Sigmoid colon (tissue), 7 donors: ENCODE measurements around the gene ATG7. TPM values are rescaled to one million over a fixed set of nuclear protein-coding genes. Genes with fewer than 3 reads are reported as not detected.
A peak's percentile ranks its signal among the peaks of the same experiment; 100 is the strongest.
"Not testable (repeated sequence)": the region's sequence is repeated elsewhere in the genome, so short reads cannot be mapped to it uniquely, and the experiment has no call there.

Source experiments
- DNase-seq: peaks from one replicate; pipeline ENCODE4 v3.0.0-alpha.2; 2019
- H3K27ac ChIP-seq, 4 donors: fragments of 200-600 bp; sonication (generic); one replicate each; pipeline ENCODE4 v1.5.1; 2016 to 2019; ENCODE audit warnings: mild to moderate bottlenecking in 1 of 4
- H3K27me3 ChIP-seq, 3 donors: fragments of 200-600 bp; sonication (generic); one replicate each; pipeline ENCODE4 v1.5.1; 2019; ENCODE audit warnings: mild to moderate bottlenecking in 1 of 3
- H3K36me3 ChIP-seq, 4 donors: fragments of 200-600 bp; sonication (generic); one replicate each; pipeline ENCODE4 v1.5.1; 2016 to 2019
- H3K4me1 ChIP-seq, 4 donors: fragments of 200-600 bp; sonication (generic); one replicate each; pipeline ENCODE4 v1.5.1; 2017 to 2019
- H3K4me3 ChIP-seq, 4 donors: fragments of 200-600 bp; sonication (generic); one replicate each; pipeline ENCODE4 v1.5.1; 2017 to 2019; ENCODE audit warnings: mild to moderate bottlenecking in 2 of 4, moderate library complexity in 1 of 4
- H3K9me3 ChIP-seq, 4 donors: fragments of 200-600 bp in 3 of 4; sonication (generic) in 3 of 4; one replicate each; pipeline versions ENCODE4 v1.5.1 to v1.6.1; 2013 to 2019
- CTCF ChIP-seq, 4 experiments: fragments of 450-650 bp in 3 of 4; fragments of 200-600 bp in 1 of 4; IDR thresholded peaks; one replicate each; pipeline ENCODE4 v1.5.1; 2016 to 2019; ENCODE audit warnings: antibody characterized with exemption in 4 of 4, mild to moderate bottlenecking in 3 of 4, moderate library complexity in 2 of 4
- EP300 ChIP-seq, 4 donors: sonication (generic); formaldehyde crosslinking; IDR thresholded peaks; one replicate each; pipeline ENCODE4 v1.6.1; 2017; ENCODE audit warnings: antibody characterized with exemption in 4 of 4
- POLR2A ChIP-seq, 2 donors: fragments of 450-650 bp; IDR thresholded peaks; one replicate each; pipeline ENCODE4 v1.6.1; 2016; ENCODE audit warnings: antibody characterized with exemption in 2 of 2, mild to moderate bottlenecking in 2 of 2, moderate library complexity in 2 of 2
- POLR2AphosphoS5 ChIP-seq, 4 donors: sonication (generic); formaldehyde crosslinking; IDR thresholded peaks; one replicate each; pipeline ENCODE4 v1.6.1; 2017; ENCODE audit warnings: antibody characterized with exemption in 4 of 4
- WGBS, 2 donors: extraction: QIAGEN DNeasy Blood & Tissue Kit; methylation state at CpG; one replicate each; pipeline ENCODE4 v1.1.7; 2013; 5-methylcytosine and 5-hydroxymethylcytosine counted together
- intact Hi-C: fragments of 100-400 bp; cut with DNase I; formaldehyde crosslinking; loops from one replicate; pipeline ENCODE4 v1.15.1; 2023
- polyA plus RNA-seq, 3 donors: library from polyadenylated mRNA; stranded (reverse); fragments of 200-250 nt; gene quantifications; one replicate each; pipeline ENCODE4 v1.2.3, GENCODE V29; 2013
- total RNA-seq, 4 donors: library from RNA; depleted of rRNA; stranded (reverse); fragments of >200 nt; gene quantifications; one replicate each; pipeline ENCODE4 v1.1.0, GENCODE V29; 2016
- donor health status: healthy with polysubstance abuse.
- donor health status: Bipolar disorder and iron deficiency.
- donor health status: healthy.

ATG7 gene
- total and polyA plus RNA-seq, 7 donors = 12.5 to 62.9 (median 34.8) TPM

GRCh38 chr3:11434563-11435096 lies 162.4 kb downstream of the ATG7 start:
- H3K36me3 ChIP-seq = no peaks in the 10 kb centered on the region
- no peaks in the 10 kb centered on the region for H3K9me3 ChIP-seq
- intact Hi-C loops = no loop called here
- 71 to 90% methylated on average over 6 of the region's 6 CpGs for WGBS, 2 donors
- no peak for DNase-seq
- H3K4me1 ChIP-seq = peaks cover 0 to 10% (median 7%) of the 10 kb centered on the region in 4 donors
- no peak for TF ChIP-seq CTCF (IDR thresholded peaks at IDR 0.05)
- no peak for TF ChIP-seq EP300 (IDR thresholded peaks at IDR 0.05)
- no peak for TF ChIP-seq POLR2AphosphoS5 (IDR thresholded peaks at IDR 0.05)
- no peak for TF ChIP-seq POLR2A (IDR thresholded peaks at IDR 0.05)
- H3K27ac ChIP-seq = peak overlapping the region; percentile 45 to 61 (median 54)
- no peaks in the 10 kb centered on the region for H3K27me3 ChIP-seq
- no peak overlapping the region for H3K4me3 ChIP-seq

GRCh38 chr3:11435440-11436165 lies 163.4 kb downstream of the ATG7 start:
- no peaks in the 10 kb centered on the region for H3K36me3 ChIP-seq
- intact Hi-C loops = no loop called here
- H3K27ac ChIP-seq = no peak overlapping the region

GRCh38 chr3:11436775-11437174 lies 164.6 kb downstream of the ATG7 start:
- Histone ChIP-seq H3K27me3 (no peaks in the 10 kb centered on the region), H3K36me3 (no peaks in the 10 kb centered on the region), H3K9me3 (no peaks in the 10 kb centered on the region), H3K27ac (no peak overlapping the region), H3K4me1 (peaks cover 0 to 10% (median 7%) of the 10 kb centered on the region in 4 donors), H3K4me3 (no peak overlapping the region)
- intact Hi-C loops = no loop called here
- no peak for DNase-seq
- 90 to 91% methylated on average over 2 of the region's 2 CpGs for WGBS, 2 donors
- TF ChIP-seq CTCF (IDR thresholded peaks at IDR 0.05) (no peak), EP300 (IDR thresholded peaks at IDR 0.05) (no peak), POLR2AphosphoS5 (IDR thresholded peaks at IDR 0.05) (no peak), POLR2A (IDR thresholded peaks at IDR 0.05) (no peak)

More at GRCh38 chr3:11435440-11436165, 163.4 kb downstream of the ATG7 start:
- no peaks in the 10 kb centered on the region for H3K9me3 ChIP-seq
- no peak overlapping the region for H3K4me3 ChIP-seq
- WGBS, 2 donors = 93 to 95% methylated on average over 7 of the region's 7 CpGs
- no peaks in the 10 kb centered on the region for H3K27me3 ChIP-seq
- DNase-seq = no peak
- TF ChIP-seq EP300 (IDR thresholded peaks at IDR 0.05) (no peak), POLR2A (IDR thresholded peaks at IDR 0.05) (no peak), POLR2AphosphoS5 (IDR thresholded peaks at IDR 0.05) (no peak), CTCF (IDR thresholded peaks at IDR 0.05) (no peak)
- peaks cover 0 to 10% (median 7%) of the 10 kb centered on the region in 4 donors for H3K4me1 ChIP-seq

GRCh38 chr3:11437506-11437905 lies 165.3 kb downstream of the ATG7 start:
- DNase-seq = no peak
- WGBS, 2 donors = 96 to 97% methylated on average over 6 of the region's 6 CpGs
- TF ChIP-seq EP300 (IDR thresholded peaks at IDR 0.05) = no peak
- H3K36me3 ChIP-seq = no peaks in the 10 kb centered on the region
- no peak overlapping the region for H3K27ac ChIP-seq
- H3K27me3 ChIP-seq = no peaks in the 10 kb centered on the region
- H3K9me3 ChIP-seq = no peaks in the 10 kb centered on the region
- intact Hi-C loops = no loop called here
- no peak overlapping the region for H3K4me3 ChIP-seq
- peaks cover 0 to 10% (median 7%) of the 10 kb centered on the region in 4 donors for H3K4me1 ChIP-seq

GRCh38 chr3:11438646-11439045 lies 166.4 kb downstream of the ATG7 start:
- Histone ChIP-seq H3K36me3 (no peaks in the 10 kb centered on the region), H3K4me3 (no peak overlapping the region), H3K27ac (peak overlapping the region in 2 of 4 donors; percentile 7 to 30), H3K27me3 (no peaks in the 10 kb centered on the region), H3K4me1 (peaks cover 0 to 7% (median 6%) of the 10 kb centered on the region in 4 donors), H3K9me3 (no peaks in the 10 kb centered on the region)
- intact Hi-C loops = no loop called here
- peak; percentile 83 for DNase-seq
- TF ChIP-seq POLR2AphosphoS5 (IDR thresholded peaks at IDR 0.05) (no peak), CTCF (IDR thresholded peaks at IDR 0.05) (no peak), POLR2A (IDR thresholded peaks at IDR 0.05) (no peak), EP300 (IDR thresholded peaks at IDR 0.05) (no peak)
- 66 to 79% methylated on average over 2 of the region's 2 CpGs for WGBS, 2 donors

GRCh38 chr3:11441346-11441745 lies 169.1 kb downstream of the ATG7 start:
- H3K27ac ChIP-seq, H3K4me3 ChIP-seq, H3K9me3 ChIP-seq, H3K4me1 ChIP-seq, intact Hi-C loops, H3K27me3 ChIP-seq, H3K36me3 ChIP-seq, DNase-seq: not testable (repeated sequence)
- 81 to 87% methylated on average over 7 of the region's 7 CpGs for WGBS, 2 donors
